Stimulated activated CD4-positive, alpha-beta T cell treated with anti-CD3 and anti-CD28 coated beads, Interleukin-4, amount 100 ng/mL, for 1 hour (primary cell): ENCODE measurements around the gene USP10.
"Not testable (repeated sequence)": the region's sequence is repeated elsewhere in the genome, so short reads cannot be mapped to it uniquely, and the experiment has no call there.

ENCODE experiments used
- DNase-seq: peaks from one replicate; pipeline ENCODE4 v3.0.0-alpha.2; 2020

USP10 gene

GRCh38 chr16:84729716-84730320, 30.0 kb downstream of the USP10 start:
- no peak for DNase-seq

- no peak for DNase-seq
Observed at GRCh38 chr16:84730406-84731106, 30.8 kb downstream of the USP10 start.

- DNase-seq, result not testable (repeated sequence)
Observed at GRCh38 chr16:84732332-84732673, 32.5 kb downstream of the USP10 start.

- no peak for DNase-seq
Observed at GRCh38 chr16:84732674-84733352, 33.0 kb downstream of the USP10 start.

- peak; percentile 10 for DNase-seq
Observed at GRCh38 chr16:84735849-84736586, 36.2 kb downstream of the USP10 start.

- DNase-seq, result no peak
Observed at GRCh38 chr16:84737192-84738011, 37.6 kb downstream of the USP10 start.

GRCh38 chr16:84738255-84739038, 38.6 kb downstream of the USP10 start:
- peak; percentile 70 for DNase-seq

- DNase-seq, result no peak
Observed at GRCh38 chr16:84739349-84740124, 39.7 kb downstream of the USP10 start.

GRCh38 chr16:84740596-84741116, 40.9 kb downstream of the USP10 start:
- DNase-seq, result no peak

GRCh38 chr16:84741340-84741830, 41.6 kb downstream of the USP10 start:
- DNase-seq, result no peak

GRCh38 chr16:84742641-84743092, 42.9 kb downstream of the USP10 start:
- DNase-seq, result no peak

- DNase-seq, result no peak
Observed at GRCh38 chr16:84746231-84746630, 46.4 kb downstream of the USP10 start.

GRCh38 chr16:84746875-84747274, 47.1 kb downstream of the USP10 start:
- DNase-seq, result no peak

GRCh38 chr16:84748247-84748646, 48.4 kb downstream of the USP10 start:
- DNase-seq, result not testable (repeated sequence)

- DNase-seq, result no peak
Observed at GRCh38 chr16:84749072-84749471, 49.3 kb downstream of the USP10 start.

- no peak for DNase-seq
Observed at GRCh38 chr16:84749815-84750214, 50.0 kb downstream of the USP10 start.

GRCh38 chr16:84750575-84750974, 50.8 kb downstream of the USP10 start:
- no peak for DNase-seq

- DNase-seq, result no peak
Observed at GRCh38 chr16:84751241-84751640, 51.4 kb downstream of the USP10 start.

GRCh38 chr16:84751947-84752346, 52.1 kb downstream of the USP10 start:
- no peak for DNase-seq

GRCh38 chr16:84752600-84752999, 52.8 kb downstream of the USP10 start:
- no peak for DNase-seq
